Suppressor macrophage treated with lipopolysaccharide for 1 hour (primary cell): ENCODE results near the gene MAP3K19.
"Not testable (repeated sequence)": the region's sequence is repeated elsewhere in the genome, so short reads cannot be mapped to it uniquely, and the experiment has no call there.

ENCODE experiments used
- DNase-seq, 3 donors: peaks; one replicate each; pipeline ENCODE4 v3.0.0-alpha.2; 2020 to 2022

MAP3K19 gene

DNA sequence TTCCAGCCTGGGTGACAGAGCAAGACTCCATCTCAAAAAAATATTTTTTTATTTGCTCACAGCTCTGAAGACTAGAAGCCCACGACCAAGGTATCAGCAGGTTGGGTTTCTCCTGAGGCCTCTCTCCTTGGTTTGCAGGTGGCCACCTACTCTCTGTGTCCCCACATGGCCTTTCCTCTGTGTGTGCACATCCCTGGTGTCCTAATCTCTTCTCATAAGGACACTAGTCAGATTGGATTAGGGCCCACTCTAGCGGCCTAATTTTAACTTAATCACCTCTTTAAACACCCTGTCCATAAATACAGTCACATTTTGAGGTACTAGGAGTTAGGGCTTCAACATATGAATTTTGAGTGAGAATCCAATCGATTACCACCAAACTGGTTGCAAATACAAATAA is 2.9 kb upstream of the MAP3K19 start:
- DNase-seq, result no peak

DNA sequence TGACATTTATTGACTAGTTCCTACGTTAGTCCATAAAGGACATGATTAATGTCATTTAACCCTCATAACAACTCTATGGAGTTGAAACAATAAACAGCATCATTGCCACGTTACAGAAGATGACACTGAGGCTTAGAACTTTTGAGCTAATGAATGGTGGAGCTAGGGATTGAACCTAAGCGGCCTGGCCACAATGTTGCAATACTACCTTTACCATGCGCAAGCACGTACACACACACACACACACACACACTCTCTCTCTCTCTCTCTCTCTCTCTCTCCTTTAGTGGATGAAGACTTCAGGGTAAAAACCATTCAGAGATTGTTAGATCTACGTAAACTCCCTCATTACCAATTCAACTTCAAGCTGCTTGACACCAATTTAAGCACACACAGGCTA is 875 bp upstream of the MAP3K19 start:
- no peak for DNase-seq

DNA sequence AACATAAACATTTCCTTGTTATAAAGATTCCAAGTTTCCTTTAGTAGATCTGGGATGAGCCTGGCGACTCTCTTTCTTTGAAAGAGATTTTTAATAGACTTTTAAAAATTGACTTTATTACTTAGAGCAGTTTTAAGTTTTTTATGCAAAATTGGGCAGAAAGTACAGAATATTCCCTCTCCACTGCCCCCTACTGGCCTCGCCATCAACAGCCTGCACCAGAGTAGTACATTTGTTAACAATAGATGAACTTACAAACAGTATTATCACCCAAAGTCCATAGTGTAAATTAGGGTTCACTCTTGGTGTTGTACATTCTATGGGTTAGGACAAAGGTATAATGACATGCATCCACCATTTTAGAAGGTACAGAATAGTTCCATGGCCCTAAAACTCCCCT is 3.9 kb downstream of the MAP3K19 start:
- DNase-seq, result peak; percentile 25 to 54 (median 33)

DNA sequence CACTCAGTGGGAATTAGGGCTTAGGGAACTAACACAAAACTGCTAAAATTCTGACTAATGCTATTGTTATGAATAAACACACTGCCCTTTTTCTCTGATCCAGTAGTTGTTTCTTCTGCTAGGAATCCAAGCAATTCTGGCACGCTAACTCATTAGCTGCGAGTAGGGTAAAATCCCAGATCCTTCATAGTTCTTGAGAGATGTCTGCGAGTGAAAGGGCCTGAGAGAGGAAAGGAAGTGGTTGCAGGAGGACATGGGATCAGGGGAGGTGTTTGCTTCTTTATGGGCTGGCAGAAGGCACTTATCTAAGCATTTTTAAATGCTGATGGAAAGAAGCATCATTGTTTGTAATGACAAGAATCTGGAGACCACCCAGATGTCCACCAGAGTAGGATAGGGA is 9.4 kb downstream of the MAP3K19 start:
- DNase-seq, result no peak

DNA sequence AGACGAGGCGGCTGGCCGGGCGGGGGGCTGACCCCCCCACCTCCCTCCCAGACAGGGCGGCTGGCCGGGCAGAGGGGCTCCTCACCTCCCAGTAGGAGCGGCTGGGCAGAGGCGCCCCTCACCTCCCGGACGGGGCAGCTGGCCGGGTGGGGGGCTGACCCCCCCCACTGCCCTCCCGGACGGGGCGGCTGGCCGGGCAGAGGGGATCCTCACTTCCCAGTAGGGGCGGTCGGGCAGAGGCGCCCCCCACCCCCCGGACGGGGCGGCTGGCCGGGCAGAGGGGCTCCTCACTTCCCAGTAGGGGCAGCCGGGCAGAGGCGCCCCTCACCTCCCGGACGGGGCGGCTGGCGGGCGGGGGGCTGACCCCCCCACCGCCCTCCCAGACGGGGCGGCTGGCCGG is 14.0 kb downstream of the MAP3K19 start:
- not testable (repeated sequence) for DNase-seq

DNA sequence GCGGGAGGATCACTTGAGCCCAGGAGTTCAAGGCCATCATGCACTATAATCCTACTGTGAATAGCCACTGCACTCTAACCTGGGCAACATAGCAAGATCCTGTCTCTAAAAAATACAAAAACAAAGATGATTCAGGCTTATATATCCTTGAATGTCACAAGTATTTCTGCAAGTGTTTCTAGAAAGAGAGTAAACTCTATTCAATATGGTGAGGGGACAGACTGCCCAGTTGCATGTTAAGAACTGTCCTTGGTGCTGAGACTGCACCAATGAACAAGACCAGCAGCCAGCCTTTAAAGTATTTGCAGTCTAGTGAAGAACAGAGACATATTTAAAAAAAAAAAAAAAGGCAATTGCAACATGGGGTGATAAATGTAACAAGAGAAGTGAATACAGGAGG is 16.4 kb downstream of the MAP3K19 start:
- DNase-seq, result peak in 1 of 3 donors; percentile 22

DNA sequence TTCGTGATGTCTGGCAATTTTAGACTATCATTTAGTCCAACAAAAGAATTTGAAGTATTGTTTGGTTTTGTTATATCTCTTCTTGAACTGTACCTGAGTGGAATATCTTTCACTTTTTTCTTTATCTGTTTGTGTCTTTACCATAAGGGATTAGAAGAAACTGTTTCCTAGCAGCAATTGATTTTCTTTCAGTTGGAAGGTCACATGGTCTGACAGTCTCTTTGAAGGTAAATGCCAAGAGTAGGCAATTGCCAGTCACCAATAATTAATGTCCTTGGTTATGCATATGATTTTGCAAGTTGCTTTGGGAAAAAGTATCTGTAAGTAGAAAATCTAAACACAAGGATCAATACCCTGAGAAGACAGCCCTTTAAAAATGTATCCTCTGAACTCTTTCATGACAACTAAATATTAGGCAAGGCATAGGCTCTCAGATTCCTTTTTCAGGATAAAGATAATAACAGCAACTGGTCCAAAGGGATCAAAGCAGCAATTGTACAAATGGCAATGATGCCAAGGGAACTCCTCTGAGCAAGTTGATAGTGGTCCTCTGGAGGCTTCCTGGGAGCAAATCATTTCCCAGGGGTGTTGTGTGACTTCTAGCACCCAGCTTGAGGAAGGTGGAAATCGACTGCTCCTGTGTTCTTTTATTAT is 17.6 kb downstream of the MAP3K19 start:
- DNase-seq, result no peak

DNA sequence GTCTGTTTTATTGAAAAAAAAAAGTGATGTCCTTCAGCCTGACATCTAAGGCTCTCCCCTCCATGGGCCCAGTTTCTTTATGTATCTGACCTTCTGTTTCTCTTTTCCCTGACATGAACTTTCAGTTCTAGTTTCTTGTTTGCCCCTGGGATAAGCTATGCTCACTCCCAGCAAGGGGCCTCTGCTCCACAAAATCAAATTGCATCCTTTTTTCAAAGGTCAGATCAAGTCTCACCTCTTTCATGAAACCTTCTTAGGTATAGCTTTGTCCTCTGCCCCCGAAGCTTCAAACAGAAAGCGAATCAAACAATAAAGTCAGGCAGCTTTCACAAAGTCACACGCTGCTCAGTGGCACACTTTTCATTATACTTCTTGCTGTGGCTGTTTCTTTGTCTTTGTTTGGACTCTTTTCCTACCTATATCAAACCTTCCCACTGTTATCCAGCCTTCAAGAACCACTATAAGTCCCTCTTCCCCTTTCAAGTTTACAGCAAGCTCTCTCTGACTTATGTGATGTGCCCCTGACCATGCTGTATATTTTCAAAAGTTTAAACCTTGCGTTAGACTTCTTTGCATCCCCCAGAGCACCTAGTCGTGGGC is 23.3 kb downstream of the MAP3K19 start:
- no peak for DNase-seq

DNA sequence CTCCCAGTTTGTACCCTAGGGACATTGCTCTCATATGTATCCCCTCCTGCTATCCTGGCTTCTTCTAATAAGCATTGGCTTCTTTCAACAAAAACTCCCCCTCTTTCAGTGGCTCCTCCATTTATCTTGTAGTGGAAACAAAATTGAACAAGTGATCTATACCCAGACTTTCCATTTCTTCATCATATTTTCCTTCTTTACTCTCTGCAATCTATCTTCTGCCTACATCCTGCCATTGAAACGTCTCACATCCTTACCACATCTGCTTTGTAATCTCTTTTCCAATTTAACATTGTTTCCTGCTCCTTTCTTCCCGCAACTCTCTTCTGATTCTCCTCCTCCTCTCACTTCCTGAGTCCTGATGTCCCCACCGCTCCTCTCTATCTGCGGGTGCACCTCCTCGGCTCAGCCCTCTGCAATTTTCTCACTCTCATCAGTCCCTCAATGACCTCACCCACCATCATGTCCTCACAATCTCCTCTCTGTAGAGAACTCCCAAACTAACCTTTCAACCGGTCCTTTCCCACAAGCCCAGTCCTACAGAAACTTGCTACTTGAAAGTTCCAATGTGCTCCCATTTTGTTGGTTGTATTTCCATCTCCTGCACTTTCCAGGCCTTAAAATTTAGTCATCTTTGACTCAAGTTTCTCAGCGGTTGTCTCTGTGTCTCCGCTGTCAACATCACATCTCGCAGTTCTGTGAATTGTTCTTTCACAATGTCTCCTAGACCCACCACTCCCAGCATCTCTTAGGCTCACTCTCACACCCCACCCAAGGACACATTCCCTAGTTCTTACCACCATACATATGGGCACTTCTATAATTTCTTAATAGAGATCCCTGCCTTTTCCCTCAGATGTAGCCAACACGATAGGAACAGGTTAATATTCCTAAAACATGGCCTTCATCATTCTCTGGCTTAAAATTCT is 24.0 kb downstream of the MAP3K19 start:
- DNase-seq, result no peak

DNA sequence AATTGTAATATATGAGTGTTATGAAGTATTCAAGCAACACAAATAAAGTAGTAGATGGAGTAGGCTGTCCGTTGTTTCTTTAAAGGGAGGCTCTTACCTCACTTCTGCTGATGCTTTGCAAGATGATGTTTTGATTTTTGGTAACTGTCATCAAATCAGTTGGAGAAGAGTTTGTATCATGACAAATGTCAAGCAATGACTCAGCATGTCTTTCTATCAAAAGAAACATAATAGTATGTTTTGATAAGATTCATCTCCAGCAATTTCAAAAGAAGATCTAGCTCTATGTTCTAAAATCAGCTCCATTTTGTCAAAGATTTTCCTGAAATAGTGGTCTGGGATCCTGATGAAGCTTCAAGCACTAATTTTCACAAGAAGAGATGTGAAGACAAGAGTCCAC is 25.6 kb downstream of the MAP3K19 start:
- DNase-seq, result no peak

DNA sequence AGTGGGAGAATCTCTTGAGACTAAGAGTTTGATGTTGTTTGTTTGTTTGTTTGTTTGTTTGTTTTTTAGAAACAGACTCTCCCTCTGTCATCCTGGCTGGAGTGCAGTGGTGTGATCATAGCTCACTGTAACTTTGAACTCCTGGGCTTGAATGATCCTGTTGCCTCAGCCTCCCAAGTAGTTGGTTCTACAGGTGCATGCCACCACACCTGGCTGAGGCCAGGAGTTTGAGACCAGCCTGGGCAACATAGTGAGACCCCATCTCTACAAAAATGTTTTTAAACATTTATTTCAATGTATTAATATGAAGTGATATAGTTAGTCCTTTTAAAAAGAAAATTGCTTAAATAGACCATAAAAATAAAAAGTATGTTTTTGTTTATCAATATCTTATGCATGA is 35.6 kb downstream of the MAP3K19 start:
- no peak for DNase-seq

DNA sequence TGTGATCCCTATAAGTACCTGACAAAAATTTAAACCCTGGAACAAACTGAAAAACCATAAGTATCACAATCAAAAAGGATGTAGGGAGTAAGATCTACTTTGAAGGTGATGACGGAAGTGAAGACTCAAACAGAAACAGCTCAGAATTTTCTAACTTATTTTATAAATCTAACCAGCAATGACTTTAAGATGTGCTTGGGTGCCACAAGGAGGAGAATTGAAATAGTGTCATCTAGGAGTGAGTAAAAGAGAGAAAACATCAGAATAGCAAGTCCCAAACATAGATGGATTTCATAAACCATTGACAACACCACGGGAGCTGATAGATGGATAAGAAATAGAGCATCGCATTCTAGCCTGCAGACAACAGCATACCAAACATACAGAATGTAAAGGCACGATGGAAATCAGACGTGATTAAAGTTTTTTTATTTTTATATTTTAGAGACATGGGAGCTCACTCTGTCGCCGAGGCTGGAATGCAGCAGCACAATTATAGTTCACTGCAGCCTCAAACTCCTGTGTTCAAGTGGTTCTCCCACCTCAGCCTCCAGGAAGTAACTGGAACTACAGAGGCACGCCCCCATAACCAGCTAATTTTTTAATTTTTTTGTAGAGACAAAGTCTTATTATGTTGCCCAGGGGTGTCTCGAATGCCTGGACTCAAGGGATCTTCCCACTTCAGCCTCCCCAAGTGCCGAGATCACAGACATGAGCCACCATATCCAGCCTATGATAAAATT is 36.9 kb downstream of the MAP3K19 start:
- DNase-seq, result no peak

DNA sequence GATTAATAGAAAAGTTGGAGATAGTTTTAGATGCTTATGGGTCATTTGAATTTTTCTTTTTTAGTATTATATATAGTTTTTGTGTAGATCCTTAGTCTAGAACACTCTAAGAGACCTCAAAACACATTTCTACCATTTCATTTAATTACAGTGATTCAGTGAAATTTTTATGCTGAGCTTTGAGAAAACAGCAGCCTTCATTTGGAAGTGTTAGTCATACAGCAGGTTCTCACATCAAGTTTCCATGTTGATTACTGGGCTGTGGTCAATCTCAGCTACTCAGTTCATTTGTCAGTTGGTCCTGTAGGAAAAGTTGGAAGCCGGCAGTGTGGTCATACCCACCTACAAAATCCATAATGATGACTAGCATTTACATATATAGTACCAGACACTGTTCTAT is 37.9 kb downstream of the MAP3K19 start:
- DNase-seq, result no peak

DNA sequence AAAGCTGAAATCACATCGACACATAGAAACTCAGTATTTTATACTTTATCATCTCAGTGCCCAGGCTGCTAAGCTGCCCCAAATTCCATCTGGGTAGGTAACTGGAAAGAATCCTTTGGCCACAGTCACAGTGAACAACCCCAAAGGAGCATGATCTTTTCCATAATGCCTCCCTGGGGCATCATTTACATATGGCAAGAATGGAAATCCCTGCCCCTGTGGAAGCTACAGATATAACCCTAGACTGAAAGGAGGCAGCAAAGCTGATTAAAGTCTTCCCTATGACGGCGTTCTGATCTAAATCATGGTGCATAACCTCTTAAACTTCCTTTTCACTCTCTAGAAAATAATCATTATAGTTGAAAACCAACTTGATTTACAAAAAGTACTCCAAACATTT is 41.5 kb downstream of the MAP3K19 start:
- DNase-seq, result peak; percentile 13 to 20 (median 14)

DNA sequence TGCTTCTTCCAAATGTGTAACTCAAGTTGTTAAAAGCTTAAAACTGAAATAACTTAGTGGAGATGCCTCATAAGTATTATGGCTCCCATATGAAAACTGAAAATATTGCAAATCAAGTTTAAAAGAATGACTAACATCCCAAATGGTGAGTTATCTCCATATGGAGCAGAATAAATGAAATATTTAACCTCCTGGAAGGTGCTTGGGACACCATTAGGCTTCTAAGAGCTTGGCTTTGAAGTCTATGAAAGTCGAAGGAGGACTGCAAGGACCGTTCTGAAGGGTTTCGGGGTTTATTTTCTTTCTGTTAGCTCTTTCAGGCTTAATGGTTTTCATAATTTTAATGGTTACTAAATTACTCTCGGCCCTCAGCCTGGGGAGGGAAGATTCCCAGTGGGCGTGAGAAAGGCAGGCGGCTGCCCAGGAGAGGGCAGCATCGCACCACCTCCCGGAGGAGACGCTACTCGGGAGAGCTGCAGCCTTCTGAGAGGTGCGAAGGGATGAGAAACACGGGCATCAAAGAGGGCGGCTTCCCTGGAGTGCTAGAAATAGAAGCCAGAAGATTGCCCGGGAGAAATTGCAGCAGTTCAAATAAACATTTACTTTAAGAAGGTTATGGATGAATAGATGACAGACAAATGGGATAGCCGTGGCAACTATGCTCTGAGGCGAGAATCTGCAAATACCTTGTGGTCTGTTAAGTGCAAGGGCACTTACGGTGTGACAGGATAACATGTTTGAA is 43.1 kb downstream of the MAP3K19 start:
- peak; percentile 75 to 88 (median 84) for DNase-seq

DNA sequence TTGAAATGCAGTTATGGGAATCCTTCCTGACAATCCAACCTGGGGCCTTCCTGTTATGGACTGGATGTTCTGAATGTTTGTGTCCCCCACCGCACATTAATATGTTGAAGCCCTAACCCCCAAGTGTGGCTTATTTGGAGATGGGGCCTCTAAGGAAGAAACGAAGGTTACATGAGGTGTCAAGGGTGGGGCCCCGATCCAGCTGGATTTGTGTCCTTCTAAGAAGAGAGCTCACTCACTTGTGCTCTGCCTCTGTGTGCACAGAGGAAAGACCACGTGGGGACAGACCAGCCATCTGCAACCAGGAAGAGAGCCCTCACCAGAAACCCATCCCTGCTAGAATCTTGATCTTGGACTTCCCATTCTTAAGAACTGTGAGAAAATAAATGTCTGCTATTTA is 44.4 kb downstream of the MAP3K19 start:
- no peak for DNase-seq

DNA sequence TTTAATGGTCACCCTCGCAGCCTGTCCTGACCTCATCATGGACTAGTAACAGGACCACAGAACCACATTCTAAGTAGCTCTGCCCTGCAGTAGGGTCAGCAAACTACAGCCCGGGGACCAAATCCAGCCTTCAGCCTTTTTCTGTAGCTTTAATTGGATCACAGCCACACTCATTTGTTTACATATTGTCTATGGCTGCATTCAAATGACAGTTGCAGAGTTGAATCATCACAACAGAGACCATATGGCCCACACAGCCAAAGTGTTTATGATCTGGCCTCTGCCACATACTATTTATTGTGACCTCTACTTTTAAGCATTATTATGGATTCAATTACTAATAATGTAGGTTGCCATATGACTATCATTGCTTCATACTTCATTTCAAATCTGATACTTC is 47.7 kb downstream of the MAP3K19 start:
- DNase-seq, result no peak

DNA sequence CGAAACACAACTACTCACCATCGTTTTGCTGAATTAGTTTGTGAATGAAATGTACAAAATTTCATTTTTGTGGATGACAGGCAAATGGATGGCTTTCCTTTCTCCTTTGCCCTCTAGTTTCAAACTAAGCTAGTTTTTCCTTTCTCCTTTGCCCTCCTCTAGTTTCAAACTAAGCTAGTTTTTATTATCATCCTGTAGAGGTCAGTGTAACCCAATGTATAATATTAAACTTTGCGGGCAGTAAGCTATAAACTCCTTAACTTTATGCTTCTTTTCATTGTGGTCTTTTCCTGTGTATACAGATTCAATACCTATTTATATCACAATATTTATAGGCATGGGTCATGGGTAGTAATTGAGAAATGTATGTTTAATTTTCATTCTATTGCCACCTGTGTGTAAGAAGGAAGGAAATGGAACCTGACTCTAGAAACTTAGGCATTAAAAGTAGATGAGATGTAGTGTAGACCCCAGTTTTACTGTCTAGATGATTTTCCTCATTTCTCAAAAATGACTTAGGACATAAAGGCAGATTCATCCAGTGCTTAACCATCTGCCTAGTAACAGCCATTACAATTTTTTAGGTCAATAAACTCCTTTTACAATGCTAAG is 58.1 kb downstream of the MAP3K19 start:
- peak; percentile 19 to 46 (median 42) for DNase-seq

DNA sequence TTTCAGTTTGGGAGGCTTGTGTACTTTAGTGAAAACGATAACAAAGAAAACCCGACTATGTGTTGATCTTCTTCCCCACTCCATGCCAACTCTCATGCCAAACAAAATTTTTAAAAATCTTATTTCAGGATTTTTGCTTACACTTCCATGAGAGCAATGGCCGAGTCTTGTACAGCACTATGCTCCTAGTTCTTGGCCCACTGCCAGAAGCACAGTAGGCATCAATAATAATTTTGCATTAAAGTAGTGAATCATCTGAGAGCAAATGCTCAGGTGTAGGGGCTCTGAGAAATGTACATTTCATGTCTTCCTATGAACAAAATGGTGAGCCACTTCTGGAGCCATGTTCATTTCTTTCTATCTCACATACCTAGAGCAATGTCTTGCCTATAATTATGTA is 62.2 kb downstream of the MAP3K19 start:
- DNase-seq, result no peak

DNA sequence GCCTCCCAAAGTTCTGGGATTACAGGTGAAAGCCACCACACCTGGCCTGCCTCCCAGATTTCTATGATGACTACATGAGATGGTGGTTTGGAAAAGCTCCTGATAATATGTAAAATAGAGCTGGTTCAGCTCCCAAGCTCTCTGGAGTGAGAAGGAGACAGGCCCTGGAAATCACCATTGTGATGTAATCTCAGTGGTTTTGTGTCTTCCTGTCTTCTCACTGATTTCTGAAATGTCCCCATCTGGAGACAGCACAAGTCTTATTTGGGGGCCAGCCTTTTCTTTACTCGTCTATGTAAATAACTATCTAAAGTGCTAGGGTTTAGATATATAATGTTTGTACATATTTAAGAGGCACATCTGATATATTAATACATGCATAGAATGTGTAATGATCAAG is 64.6 kb downstream of the MAP3K19 start:
- DNase-seq, result peak; percentile 24 to 44 (median 25)

DNA sequence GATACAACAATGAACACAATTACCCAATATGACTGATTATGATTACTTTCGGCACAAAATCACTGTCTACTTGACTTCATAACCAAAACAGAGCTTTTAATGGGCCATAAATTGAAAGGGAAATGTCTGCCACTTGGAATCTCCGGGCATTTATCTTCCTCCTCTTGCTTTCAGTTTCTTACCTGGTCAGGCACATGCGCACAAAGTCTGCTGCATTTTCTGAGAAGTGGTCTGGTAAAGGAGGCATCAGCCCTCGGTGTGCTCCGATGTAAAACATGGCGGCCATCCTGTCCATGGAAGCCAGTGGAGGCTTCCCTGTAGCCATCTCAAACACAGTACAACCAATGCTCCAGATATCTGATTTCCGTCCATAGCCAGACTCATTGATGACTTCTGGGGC is 66.6 kb downstream of the MAP3K19 start:
- no peak for DNase-seq

DNA sequence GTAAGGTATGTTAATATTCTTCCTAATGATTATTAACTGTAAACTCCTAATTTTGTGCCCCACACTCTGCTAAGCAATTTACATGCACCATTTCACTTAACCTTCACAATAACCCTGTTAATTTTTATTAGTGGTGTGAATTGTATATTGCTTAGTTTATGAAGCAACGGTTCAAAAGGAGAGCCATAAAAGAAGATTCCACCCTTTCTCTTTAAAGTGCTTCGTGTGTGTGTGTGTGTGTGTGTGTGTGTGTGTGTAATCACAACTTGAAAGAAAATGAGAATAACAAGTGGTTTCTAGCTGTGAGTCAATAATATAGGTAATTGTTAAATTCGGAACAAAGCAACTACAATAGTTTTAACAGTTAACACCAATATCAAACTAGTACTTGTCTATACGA is 68.0 kb downstream of the MAP3K19 start:
- no peak for DNase-seq
